GM10266 (cell line): ENCODE measurements around the gene RARRES2.
"Not testable (repeated sequence)": the region's sequence is repeated elsewhere in the genome, so short reads cannot be mapped to it uniquely, and the experiment has no call there.

Source experiments
- DNase-seq: peaks from one replicate; pipeline ENCODE4 v3.0.0; 2012; ENCODE audit errors: extremely low spot score
- CTCF ChIP-seq: IDR thresholded peaks from 2 replicates; pipeline ENCODE4 v1.5.1; 2012; ENCODE audit warnings: mild to moderate bottlenecking, low read depth; ENCODE audit not compliant: control insufficient read depth, insufficient read depth; ENCODE audit errors: missing control alignments

RARRES2 gene

GRCh38 chr7:150313870-150314269 lies 27.6 kb downstream of the RARRES2 start:
- no peak for DNase-seq
- TF ChIP-seq CTCF = no peak

- DNase-seq = no peak
- no peak for TF ChIP-seq CTCF
These were observed 28.0 kb downstream of the RARRES2 start for GRCh38 chr7:150313367-150313809.

- not testable (repeated sequence) for DNase-seq
These were observed 28.6 kb downstream of the RARRES2 start for GRCh38 chr7:150312649-150313366.

- no peak for DNase-seq
- no peak for TF ChIP-seq CTCF
These were observed 29.7 kb downstream of the RARRES2 start for GRCh38 chr7:150311711-150312110.

GRCh38 chr7:150311146-150311545 lies 30.3 kb downstream of the RARRES2 start:
- DNase-seq = no peak
- TF ChIP-seq CTCF = no peak

GRCh38 chr7:150308575-150308974 lies 32.9 kb downstream of the RARRES2 start:
- no peak for TF ChIP-seq CTCF
- no peak for DNase-seq

- no peak for TF ChIP-seq CTCF
These were observed 33.5 kb downstream of the RARRES2 start for GRCh38 chr7:150307904-150308303.

GRCh38 chr7:150307129-150307528 lies 34.3 kb downstream of the RARRES2 start:
- DNase-seq = no peak

More at GRCh38 chr7:150307904-150308303, 33.5 kb downstream of the RARRES2 start:
- no peak for DNase-seq

GRCh38 chr7:150306377-150306776 lies 35.1 kb downstream of the RARRES2 start:
- not testable (repeated sequence) for DNase-seq

More at GRCh38 chr7:150307129-150307528, 34.3 kb downstream of the RARRES2 start:
- TF ChIP-seq CTCF = no peak

- DNase-seq = not testable (repeated sequence)
These were observed 35.5 kb downstream of the RARRES2 start for GRCh38 chr7:150305903-150306284.

GRCh38 chr7:150305259-150305902 lies 36.0 kb downstream of the RARRES2 start:
- DNase-seq = not testable (repeated sequence)
